Smooth muscle cell (in vitro differentiated cells): ENCODE data around the gene WLS. TPM values are rescaled to one million over a fixed set of nuclear protein-coding genes. Genes with fewer than 3 reads are reported as not detected.

Experiments
- DNase-seq: peaks from one replicate; lab custom pipeline; 2025; ENCODE audit not compliant: unreplicated experiment; lab: John Stamatoyannopoulos, UW
- H2AFZ ChIP-seq: fragments of 200-600 bp; sonication (generic); 2 replicates; pipeline ENCODE4 v1.6.0; 2016; ENCODE audit warnings: antibody characterized with exemption, low read depth, mild to moderate bottlenecking
- H3F3A ChIP-seq: fragments of 200-600 bp; sonication (generic); 2 replicates; pipeline ENCODE4 v1.6.0; 2017; ENCODE audit warnings: antibody characterized with exemption, low read depth
- H3K27ac ChIP-seq: fragments of 200-600 bp; sonication (generic); 2 replicates; pipeline ENCODE4 v1.5.1; 2016; ENCODE audit warnings: low read depth, mild to moderate bottlenecking
- H3K27me3 ChIP-seq: fragments of 200-600 bp; sonication (generic); 2 replicates; pipeline ENCODE4 v1.6.1; 2016; ENCODE audit warnings: low read depth, mild to moderate bottlenecking
- H3K36me3 ChIP-seq: fragments of 200-600 bp; sonication (generic); 2 replicates; pipeline ENCODE4 v1.5.1; 2016; ENCODE audit warnings: low read depth
- H3K4me1 ChIP-seq: fragments of 200-600 bp; sonication (generic); 2 replicates; pipeline ENCODE4 v1.5.1; 2016; ENCODE audit warnings: low read depth
- H3K4me2 ChIP-seq: fragments of 200-600 bp; sonication (generic); 2 replicates; pipeline ENCODE4 v1.6.0; 2016; ENCODE audit warnings: mild to moderate bottlenecking
- H3K4me3 ChIP-seq: fragments of 200-600 bp; sonication (generic); 2 replicates; pipeline ENCODE4 v1.5.1; 2016; ENCODE audit warnings: mild to moderate bottlenecking
- H3K79me2 ChIP-seq: fragments of 200-600 bp; sonication (generic); 2 replicates; pipeline ENCODE4 v1.6.0; 2016; ENCODE audit warnings: low read depth, mild to moderate bottlenecking
- H3K9ac ChIP-seq: fragments of 200-600 bp; sonication (generic); 2 replicates; pipeline ENCODE4 v1.6.0; 2016; ENCODE audit warnings: low read depth
- H3K9me3 ChIP-seq: fragments of 200-600 bp; sonication (generic); replicated peaks from 2 replicates; pipeline ENCODE4 v1.5.1; 2016; ENCODE audit warnings: low read depth
- H4K20me1 ChIP-seq: fragments of 200-600 bp; sonication (generic); 2 replicates; pipeline ENCODE4 v1.6.0; 2016; ENCODE audit warnings: low read depth
- CTCF ChIP-seq: fragments of 200-600 bp; sonication (generic); IDR thresholded peaks from 2 replicates; pipeline ENCODE4 v1.5.1; 2017; ENCODE audit warnings: borderline replicate concordance, mild to moderate bottlenecking, antibody characterized with exemption; ENCODE audit not compliant: insufficient read depth, poor library complexity, severe bottlenecking
- WGBS: methylation state at CpG from one replicate; pipeline ENCODE4 v1.1.7; 2016; ENCODE audit warnings: low lambda C conversion rate; 5-methylcytosine and 5-hydroxymethylcytosine counted together
- polyA plus RNA-seq: library from polyadenylated mRNA; unstranded; fragments of >200 nt; fragmentation: Nextera tagmentation; extraction: Ambion mirVana; gene quantifications from 2 replicates; pipeline ENCODE4 v1.2.1, GENCODE V29; 2016
- total RNA-seq: library from RNA; depleted of rRNA; stranded (reverse); fragments of >200 nt; gene quantifications from 2 replicates; pipeline ENCODE4 v1.2.3, GENCODE V29; 2014

WLS gene
- total and polyA plus RNA-seq, 2 experiments from 2014 or later = 58.1 to 112 TPM

GRCh38 chr1:68206848-68207689, 25.3 kb downstream of the WLS start:
- H3K4me3 ChIP-seq = no peak overlapping the region
- H3K27me3 ChIP-seq = no peaks in the 10 kb centered on the region
- peak overlapping the region; percentile 52 for H3K9ac ChIP-seq
- peak overlapping the region; percentile 68 for H3K27ac ChIP-seq
- H3K9me3 ChIP-seq = no peaks in the 10 kb centered on the region
- no peaks in the 10 kb centered on the region for H3F3A ChIP-seq
- DNase-seq = no peak
- H4K20me1 ChIP-seq = peaks cover 3% of the 10 kb centered on the region
- H2AFZ ChIP-seq = no peak overlapping the region
- peaks cover 25% of the 10 kb centered on the region for H3K4me1 ChIP-seq
- H3K4me2 ChIP-seq = peak overlapping the region; percentile 18
- WGBS = 63% methylated on average over 3 of the region's 3 CpGs
- no peaks in the 10 kb centered on the region for H3K36me3 ChIP-seq
- H3K79me2 ChIP-seq = peaks cover 91% of the 10 kb centered on the region
- TF ChIP-seq CTCF = no peak

- no peak overlapping the region for H3K9ac ChIP-seq
- 66% methylated on average over 3 of the region's 3 CpGs for WGBS
- no peaks in the 10 kb centered on the region for H3F3A ChIP-seq
- no peak overlapping the region for H2AFZ ChIP-seq
- H4K20me1 ChIP-seq = no peaks in the 10 kb centered on the region
- H3K4me1 ChIP-seq = peaks cover 29% of the 10 kb centered on the region
- no peaks in the 10 kb centered on the region for H3K27me3 ChIP-seq
- H3K27ac ChIP-seq = peak overlapping the region; percentile 68
- no peak for TF ChIP-seq CTCF
- H3K79me2 ChIP-seq = peaks cover 80% of the 10 kb centered on the region
- H3K4me3 ChIP-seq = no peak overlapping the region
- H3K36me3 ChIP-seq = no peaks in the 10 kb centered on the region
- no peak overlapping the region for H3K4me2 ChIP-seq
- DNase-seq = no peak
- H3K9me3 ChIP-seq = no peaks in the 10 kb centered on the region
Observed at GRCh38 chr1:68205794-68206358, 26.4 kb downstream of the WLS start.

GRCh38 chr1:68204977-68205630, 27.2 kb downstream of the WLS start:
- H3K36me3 ChIP-seq = no peaks in the 10 kb centered on the region
- 92% methylated on average over 4 of the region's 4 CpGs for WGBS
- DNase-seq = no peak

More at GRCh38 chr1:68204977-68205630, 27.2 kb downstream of the WLS start:
- Histone ChIP-seq H3K27me3 (no peaks in the 10 kb centered on the region), H3F3A (no peaks in the 10 kb centered on the region), H3K9me3 (no peaks in the 10 kb centered on the region), H2AFZ (no peak overlapping the region), H3K4me2 (no peak overlapping the region), H4K20me1 (no peaks in the 10 kb centered on the region), H3K4me1 (peaks cover 24% of the 10 kb centered on the region), H3K79me2 (peaks cover 72% of the 10 kb centered on the region), H3K9ac (no peak overlapping the region), H3K27ac (peak overlapping the region; percentile 68), H3K4me3 (no peak overlapping the region)
- no peak for TF ChIP-seq CTCF
